ENCODE data around the gene SEC22A.
"Not testable (repeated sequence)": the region's sequence is repeated elsewhere in the genome, so short reads cannot be mapped to it uniquely, and the experiment has no call there.

The SEC22A gene

GRCh38 chr3:123239186-123239585 lies 37.4 kb downstream of the SEC22A start:
- H3K4me1 ChIP-seq (ENCODE audit: insufficient read depth, low read length); H3K36me3 ChIP-seq (ENCODE audit: insufficient read depth, low read depth, low read length); H3K27me3 ChIP-seq (ENCODE audit: insufficient read depth, low read length); H3K4me3 ChIP-seq (ENCODE audit: low read length); H3K9me3 ChIP-seq (ENCODE audit: insufficient read depth, low read depth, low read length); H3K9ac ChIP-seq (ENCODE audit: low read depth, low read length); H3K27ac ChIP-seq (ENCODE audit: low read length): not testable (repeated sequence)

- H3K4me3 ChIP-seq (ENCODE audit: low read length), result no peak overlapping the region
- H3K27me3 ChIP-seq (ENCODE audit: insufficient read depth, low read length), result no peaks in the 10 kb centered on the region
- H3K27ac ChIP-seq (ENCODE audit: low read length), result no peak overlapping the region
- H3K4me1 ChIP-seq (ENCODE audit: insufficient read depth, low read length), result no peaks in the 10 kb centered on the region
- H3K9me3 ChIP-seq (ENCODE audit: insufficient read depth, low read depth, low read length), result no peaks in the 10 kb centered on the region
- H3K36me3 ChIP-seq (ENCODE audit: insufficient read depth, low read depth, low read length), result no peaks in the 10 kb centered on the region
- no peak overlapping the region for H3K9ac ChIP-seq (ENCODE audit: low read depth, low read length)
Observed at GRCh38 chr3:123239756-123240155, 38.0 kb downstream of the SEC22A start.

- no peaks in the 10 kb centered on the region for H3K4me1 ChIP-seq (ENCODE audit: insufficient read depth, low read length)
- H3K27me3 ChIP-seq (ENCODE audit: insufficient read depth, low read length), result no peaks in the 10 kb centered on the region
- peaks cover 17% of the 10 kb centered on the region for H3K36me3 ChIP-seq (ENCODE audit: insufficient read depth, low read depth, low read length)
- H3K27ac ChIP-seq (ENCODE audit: low read length), result no peak overlapping the region
- no peaks in the 10 kb centered on the region for H3K9me3 ChIP-seq (ENCODE audit: insufficient read depth, low read depth, low read length)
- no peak overlapping the region for H3K9ac ChIP-seq (ENCODE audit: low read depth, low read length)
- no peak overlapping the region for H3K4me3 ChIP-seq (ENCODE audit: low read length)
Observed at GRCh38 chr3:123244128-123244527, 42.4 kb downstream of the SEC22A start.

- Histone ChIP-seq H3K9ac (ENCODE audit: low read depth, low read length) (no peak overlapping the region), H3K4me1 (ENCODE audit: insufficient read depth, low read length) (no peaks in the 10 kb centered on the region), H3K4me3 (ENCODE audit: low read length) (no peak overlapping the region), H3K9me3 (ENCODE audit: insufficient read depth, low read depth, low read length) (no peaks in the 10 kb centered on the region), H3K27me3 (ENCODE audit: insufficient read depth, low read length) (no peaks in the 10 kb centered on the region), H3K27ac (ENCODE audit: low read length) (no peak overlapping the region), H3K36me3 (ENCODE audit: insufficient read depth, low read depth, low read length) (peaks cover 17% of the 10 kb centered on the region)
Observed at GRCh38 chr3:123246866-123247265, 45.1 kb downstream of the SEC22A start.

GRCh38 chr3:123256256-123256655 lies 54.5 kb downstream of the SEC22A start:
- Histone ChIP-seq H3K4me1 (ENCODE audit: insufficient read depth, low read length) (no peaks in the 10 kb centered on the region; the same call in 1 of the 2 replicates), H3K9ac (ENCODE audit: low read depth, low read length) (no peak overlapping the region), H3K9me3 (ENCODE audit: insufficient read depth, low read depth, low read length) (no peaks in the 10 kb centered on the region), H3K36me3 (ENCODE audit: insufficient read depth, low read depth, low read length) (no peaks in the 10 kb centered on the region), H3K27me3 (ENCODE audit: insufficient read depth, low read length) (no peaks in the 10 kb centered on the region), H3K27ac (ENCODE audit: low read length) (no peak overlapping the region), H3K4me3 (ENCODE audit: low read length) (no peak overlapping the region)

GRCh38 chr3:123258359-123258758 lies 56.6 kb downstream of the SEC22A start:
- Histone ChIP-seq H3K9me3 (ENCODE audit: insufficient read depth, low read depth, low read length) (no peaks in the 10 kb centered on the region), H3K4me1 (ENCODE audit: insufficient read depth, low read length) (no peaks in the 10 kb centered on the region), H3K27ac (ENCODE audit: low read length) (no peak overlapping the region), H3K27me3 (ENCODE audit: insufficient read depth, low read length) (no peaks in the 10 kb centered on the region), H3K4me3 (ENCODE audit: low read length) (no peak overlapping the region), H3K36me3 (ENCODE audit: insufficient read depth, low read depth, low read length) (no peaks in the 10 kb centered on the region), H3K9ac (ENCODE audit: low read depth, low read length) (no peak overlapping the region)

GRCh38 chr3:123258811-123259420 lies 57.2 kb downstream of the SEC22A start:
- no peak overlapping the region for H3K4me3 ChIP-seq (ENCODE audit: low read length)
- H3K27me3 ChIP-seq (ENCODE audit: insufficient read depth, low read length), result no peaks in the 10 kb centered on the region
- no peaks in the 10 kb centered on the region for H3K36me3 ChIP-seq (ENCODE audit: insufficient read depth, low read depth, low read length)
- H3K4me1 ChIP-seq (ENCODE audit: insufficient read depth, low read length), result no peaks in the 10 kb centered on the region
- no peak overlapping the region for H3K9ac ChIP-seq (ENCODE audit: low read depth, low read length)
- H3K9me3 ChIP-seq (ENCODE audit: insufficient read depth, low read depth, low read length), result no peaks in the 10 kb centered on the region
- H3K27ac ChIP-seq (ENCODE audit: low read length), result no peak overlapping the region

- no peaks in the 10 kb centered on the region for H3K4me1 ChIP-seq (ENCODE audit: insufficient read depth, low read length)
- no peak overlapping the region for H3K9ac ChIP-seq (ENCODE audit: low read depth, low read length)
- H3K36me3 ChIP-seq (ENCODE audit: insufficient read depth, low read depth, low read length), result no peaks in the 10 kb centered on the region
- no peaks in the 10 kb centered on the region for H3K9me3 ChIP-seq (ENCODE audit: insufficient read depth, low read depth, low read length)
- no peak overlapping the region for H3K27ac ChIP-seq (ENCODE audit: low read length)
- H3K4me3 ChIP-seq (ENCODE audit: low read length), result no peak overlapping the region
- no peaks in the 10 kb centered on the region for H3K27me3 ChIP-seq (ENCODE audit: insufficient read depth, low read length)
Observed at GRCh38 chr3:123261666-123262065, 59.9 kb downstream of the SEC22A start.

- no peak overlapping the region for H3K27ac ChIP-seq (ENCODE audit: low read length)
- H3K36me3 ChIP-seq (ENCODE audit: insufficient read depth, low read depth, low read length), result no peaks in the 10 kb centered on the region
- H3K9me3 ChIP-seq (ENCODE audit: insufficient read depth, low read depth, low read length), result no peaks in the 10 kb centered on the region
- H3K4me1 ChIP-seq (ENCODE audit: insufficient read depth, low read length), result no peaks in the 10 kb centered on the region
- H3K27me3 ChIP-seq (ENCODE audit: insufficient read depth, low read length), result no peaks in the 10 kb centered on the region
- no peak overlapping the region for H3K9ac ChIP-seq (ENCODE audit: low read depth, low read length)
- no peak overlapping the region for H3K4me3 ChIP-seq (ENCODE audit: low read length)
Observed at GRCh38 chr3:123262226-123262625, 60.5 kb downstream of the SEC22A start.

GRCh38 chr3:123262868-123263267 lies 61.1 kb downstream of the SEC22A start:
- H3K36me3 ChIP-seq (ENCODE audit: insufficient read depth, low read depth, low read length), result no peaks in the 10 kb centered on the region
- no peak overlapping the region for H3K27ac ChIP-seq (ENCODE audit: low read length)
- no peaks in the 10 kb centered on the region for H3K9me3 ChIP-seq (ENCODE audit: insufficient read depth, low read depth, low read length)
- H3K27me3 ChIP-seq (ENCODE audit: insufficient read depth, low read length), result no peaks in the 10 kb centered on the region
- H3K9ac ChIP-seq (ENCODE audit: low read depth, low read length), result no peak overlapping the region
- no peaks in the 10 kb centered on the region for H3K4me1 ChIP-seq (ENCODE audit: insufficient read depth, low read length)
- H3K4me3 ChIP-seq (ENCODE audit: low read length), result no peak overlapping the region

- H3K9me3 ChIP-seq (ENCODE audit: insufficient read depth, low read depth, low read length), result no peaks in the 10 kb centered on the region
- no peak overlapping the region for H3K27ac ChIP-seq (ENCODE audit: low read length)
- H3K9ac ChIP-seq (ENCODE audit: low read depth, low read length), result no peak overlapping the region
- no peaks in the 10 kb centered on the region for H3K4me1 ChIP-seq (ENCODE audit: insufficient read depth, low read length)
- no peaks in the 10 kb centered on the region for H3K36me3 ChIP-seq (ENCODE audit: insufficient read depth, low read depth, low read length)
- no peak overlapping the region for H3K4me3 ChIP-seq (ENCODE audit: low read length)
- no peaks in the 10 kb centered on the region for H3K27me3 ChIP-seq (ENCODE audit: insufficient read depth, low read length)
Observed at GRCh38 chr3:123263941-123264340, 62.2 kb downstream of the SEC22A start.

- 0 out of 2 replicates have a peak, but pooled peaks cover 3% of the 10 kb centered on the region for H3K4me1 ChIP-seq (ENCODE audit: insufficient read depth, low read length)
- no peak overlapping the region for H3K9ac ChIP-seq (ENCODE audit: low read depth, low read length)
- H3K27me3 ChIP-seq (ENCODE audit: insufficient read depth, low read length), result no peaks in the 10 kb centered on the region
- no peaks in the 10 kb centered on the region for H3K9me3 ChIP-seq (ENCODE audit: insufficient read depth, low read depth, low read length)
- no peak overlapping the region for H3K27ac ChIP-seq (ENCODE audit: low read length)
- H3K4me3 ChIP-seq (ENCODE audit: low read length), result no peak overlapping the region
- no peaks in the 10 kb centered on the region for H3K36me3 ChIP-seq (ENCODE audit: insufficient read depth, low read depth, low read length)
Observed at GRCh38 chr3:123267821-123268220, 66.1 kb downstream of the SEC22A start.
